NCI-H146 (cell line): ENCODE data around the gene AK1.
"Not testable (repeated sequence)": the region's sequence is repeated elsewhere in the genome, so short reads cannot be mapped to it uniquely, and the experiment has no call there.

ENCODE experiments used
- DNase-seq: peaks from one replicate; lab custom pipeline; 2025; lab: John Stamatoyannopoulos, UW

Gene AK1

GRCh38 chr9:127847833-127848755 lies 29.4 kb downstream of the AK1 start:
- DNase-seq, result no peak

GRCh38 chr9:127847178-127847510 lies 30.3 kb downstream of the AK1 start:
- DNase-seq, result no peak

- DNase-seq, result no peak
These were observed 30.9 kb downstream of the AK1 start for GRCh38 chr9:127846443-127847177.

- not testable (repeated sequence) for DNase-seq
These were observed 31.9 kb downstream of the AK1 start for GRCh38 chr9:127845619-127846018.

GRCh38 chr9:127844821-127845359 lies 32.6 kb downstream of the AK1 start:
- no peak for DNase-seq

GRCh38 chr9:127841087-127841835 lies 36.2 kb downstream of the AK1 start:
- no peak for DNase-seq

- no peak for DNase-seq
These were observed 38.9 kb downstream of the AK1 start for GRCh38 chr9:127838375-127839078.

- no peak for DNase-seq
These were observed 40.1 kb downstream of the AK1 start for GRCh38 chr9:127837346-127837745.

- not testable (repeated sequence) for DNase-seq
These were observed 40.9 kb downstream of the AK1 start for GRCh38 chr9:127836561-127836960.

- no peak for DNase-seq
These were observed 41.4 kb downstream of the AK1 start for GRCh38 chr9:127835991-127836516.

- DNase-seq, result no peak
These were observed 43.9 kb downstream of the AK1 start for GRCh38 chr9:127833555-127833954.

- no peak for DNase-seq
These were observed 45.2 kb downstream of the AK1 start for GRCh38 chr9:127832248-127832647.

GRCh38 chr9:127829205-127829906 lies 48.1 kb downstream of the AK1 start:
- DNase-seq, result no peak

- peak; percentile 74 for DNase-seq
These were observed 49.0 kb downstream of the AK1 start for GRCh38 chr9:127828262-127829031.

- no peak for DNase-seq
These were observed 51.1 kb downstream of the AK1 start for GRCh38 chr9:127826253-127826913.

- DNase-seq, result peak; percentile 40
These were observed 52.0 kb downstream of the AK1 start for GRCh38 chr9:127825319-127826051.

GRCh38 chr9:127822108-127822507 lies 55.4 kb downstream of the AK1 start:
- DNase-seq, result no peak

GRCh38 chr9:127818574-127818973 lies 58.9 kb downstream of the AK1 start:
- DNase-seq, result no peak
